NT2/D1 (cell line): Measurements from ENCODE around the gene ACTA2.

ENCODE experiments used
- SUZ12 ChIP-seq: IDR thresholded peaks from 2 replicates; pipeline ENCODE4 v1.6.1; 2011; ENCODE audit not compliant: insufficient read length, insufficient read depth; ENCODE audit errors: extremely low read depth
- YY1 ChIP-seq: IDR thresholded peaks from 2 replicates; pipeline ENCODE4 v1.6.1; 2011; ENCODE audit not compliant: insufficient read length, insufficient read depth
- ZNF274 ChIP-seq: IDR thresholded peaks from 2 replicates; pipeline ENCODE4 v1.6.1; 2011; ENCODE audit warnings: mild to moderate bottlenecking, low read depth, low read length

GRCh38 chr10:88983939-88984338 is 31.4 kb upstream of the ACTA2 start:
- TF ChIP-seq YY1 (no peak), ZNF274 (no peak), SUZ12 (no peak)
